Activated gamma-delta T cell treated with anti-CD3 and anti-CD28 coated beads, Interleukin-2, amount 50 U/mL, for 16 hours (primary cell): ENCODE results near the gene C19orf47.

ENCODE experiments used
- DNase-seq: peaks from one replicate; pipeline ENCODE4 v3.0.0-alpha.2; 2020; ENCODE audit warnings: low read depth

C19orf47 gene

GRCh38 chr19:40282209-40282580 is 66.0 kb downstream of the C19orf47 start:
- DNase-seq, result no peak

- DNase-seq, result no peak
Measured at GRCh38 chr19:40281381-40282208, 66.6 kb downstream of the C19orf47 start.

- DNase-seq, result no peak
Measured at GRCh38 chr19:40280608-40281221, 67.5 kb downstream of the C19orf47 start.

- no peak for DNase-seq
Measured at GRCh38 chr19:40279761-40280607, 68.2 kb downstream of the C19orf47 start.

- DNase-seq, result no peak
Measured at GRCh38 chr19:40279120-40279551, 69.1 kb downstream of the C19orf47 start.

GRCh38 chr19:40278361-40279035 is 69.7 kb downstream of the C19orf47 start:
- DNase-seq, result no peak

GRCh38 chr19:40277356-40278059 is 70.7 kb downstream of the C19orf47 start:
- DNase-seq, result no peak

GRCh38 chr19:40274585-40275544 is 73.3 kb downstream of the C19orf47 start:
- no peak for DNase-seq

GRCh38 chr19:40273469-40274360 is 74.5 kb downstream of the C19orf47 start:
- no peak for DNase-seq

GRCh38 chr19:40272261-40272660 is 75.9 kb downstream of the C19orf47 start:
- no peak for DNase-seq

GRCh38 chr19:40271706-40272105 is 76.5 kb downstream of the C19orf47 start:
- DNase-seq, result no peak

GRCh38 chr19:40270362-40271089 is 77.7 kb downstream of the C19orf47 start:
- no peak for DNase-seq
